Islet of Langerhans (tissue), 1 donor: ENCODE data around the gene ZNF791.
"Not testable (repeated sequence)": the region's sequence is repeated elsewhere in the genome, so short reads cannot be mapped to it uniquely, and the experiment has no call there.

Experiments
- FAIRE-seq: peaks from one replicate; lab custom pipeline; 2011; peaks lifted over from hg19 to GRCh38; lab: Jason Lieb, UNC

ZNF791 gene

DNA sequence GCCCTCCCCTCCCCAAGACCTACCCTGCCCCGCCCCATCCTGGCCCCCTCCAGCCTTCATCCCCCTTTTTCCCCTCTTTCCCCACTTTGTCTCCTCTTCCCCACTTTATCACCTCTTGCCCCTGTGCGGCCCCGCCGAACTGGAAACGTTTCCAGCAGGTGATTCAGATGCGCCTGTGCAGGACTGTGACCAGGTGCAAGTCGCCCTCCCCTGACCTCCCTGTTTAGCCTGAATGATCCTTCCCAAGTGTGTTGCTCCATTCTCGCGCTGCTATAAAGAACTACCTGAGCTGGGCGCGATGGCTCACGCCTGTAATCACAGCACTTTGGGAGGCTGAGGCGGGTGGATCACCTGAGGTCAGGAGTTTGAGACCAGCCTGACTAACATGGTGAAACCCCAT, 25.9 kb downstream of the ZNF791 start:
- FAIRE-seq = no peak

DNA sequence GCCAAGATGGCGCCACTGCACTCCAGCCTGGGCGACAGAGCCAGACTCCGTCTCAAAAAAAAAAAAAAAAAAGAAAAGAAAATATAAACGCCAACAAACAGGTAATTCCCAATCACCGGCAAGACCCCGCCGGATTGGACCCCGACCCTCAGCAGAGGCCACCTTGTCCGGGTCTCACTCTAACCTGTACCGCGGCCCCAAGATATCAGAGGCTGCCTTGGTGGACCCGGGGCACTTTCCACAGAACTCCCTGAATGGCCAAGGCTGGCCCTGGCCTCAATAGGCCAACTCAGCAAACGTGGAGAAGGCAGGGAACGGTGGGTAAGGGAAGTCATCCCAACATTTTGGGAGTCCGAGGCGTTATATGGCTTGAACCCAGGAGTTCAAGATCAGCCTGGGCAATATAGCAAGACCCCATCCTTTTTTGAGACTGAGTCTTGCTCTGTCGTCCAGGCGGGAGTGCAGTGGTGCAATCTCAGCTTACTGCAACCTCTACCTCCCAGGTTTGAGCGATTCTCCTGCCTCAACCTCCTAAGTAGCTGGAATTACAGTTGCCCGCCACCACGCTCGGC, 28.0 kb downstream of the ZNF791 start:
- no peak for FAIRE-seq

DNA sequence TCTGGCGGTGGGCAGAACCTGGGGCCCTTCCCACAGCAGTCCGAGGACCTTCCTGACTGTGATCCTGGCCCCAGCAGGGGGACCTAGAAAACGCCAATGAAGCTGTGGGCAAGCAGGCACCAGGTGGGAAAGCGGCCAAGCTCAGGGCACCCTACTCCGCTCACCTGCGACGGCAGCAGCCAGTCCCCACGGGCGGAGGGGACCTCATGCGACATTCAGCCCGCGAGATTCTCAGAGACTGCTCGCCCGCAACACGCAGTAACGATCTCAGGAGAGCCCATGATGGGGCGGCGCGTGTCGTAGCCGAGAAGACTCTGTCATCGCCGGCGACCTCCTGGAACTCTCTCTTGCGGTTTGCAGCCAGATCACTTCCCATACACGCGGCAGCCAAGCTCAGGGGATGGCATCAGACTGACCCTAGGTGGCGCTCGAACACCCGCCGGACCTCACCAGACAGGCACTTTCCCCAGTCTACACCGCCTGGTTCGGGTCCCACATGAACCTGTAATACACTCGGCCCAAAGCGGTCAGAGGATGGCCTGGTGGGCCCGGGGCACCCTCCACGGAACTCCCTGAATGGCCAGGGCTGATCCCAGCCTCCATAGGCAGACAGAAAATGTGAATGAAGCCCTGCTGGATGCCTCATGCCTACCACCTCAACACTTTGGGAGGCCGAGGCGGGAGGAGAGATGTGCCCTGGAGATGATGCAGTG, 29.3 kb downstream of the ZNF791 start:
- FAIRE-seq = no peak

DNA sequence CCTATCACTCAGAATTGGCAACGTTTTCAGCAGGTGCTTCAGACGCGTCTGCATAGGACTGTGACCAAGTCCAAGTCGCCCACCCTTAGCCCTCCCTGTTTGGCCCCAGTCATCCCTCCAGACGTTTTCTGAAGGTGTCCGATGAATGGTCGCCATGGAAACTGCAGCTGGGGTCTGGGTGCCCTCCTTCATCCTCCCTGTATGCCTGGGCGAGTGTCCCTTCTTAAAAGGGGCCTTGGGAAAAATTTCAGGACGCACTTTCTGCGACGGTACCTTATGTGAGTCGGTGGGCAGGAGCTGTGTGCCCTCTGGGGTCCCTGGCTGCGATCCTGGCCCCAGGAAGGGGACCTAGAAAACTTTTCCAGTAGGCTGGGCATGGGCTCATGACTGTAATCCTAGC, 30.7 kb downstream of the ZNF791 start:
- no peak for FAIRE-seq

DNA sequence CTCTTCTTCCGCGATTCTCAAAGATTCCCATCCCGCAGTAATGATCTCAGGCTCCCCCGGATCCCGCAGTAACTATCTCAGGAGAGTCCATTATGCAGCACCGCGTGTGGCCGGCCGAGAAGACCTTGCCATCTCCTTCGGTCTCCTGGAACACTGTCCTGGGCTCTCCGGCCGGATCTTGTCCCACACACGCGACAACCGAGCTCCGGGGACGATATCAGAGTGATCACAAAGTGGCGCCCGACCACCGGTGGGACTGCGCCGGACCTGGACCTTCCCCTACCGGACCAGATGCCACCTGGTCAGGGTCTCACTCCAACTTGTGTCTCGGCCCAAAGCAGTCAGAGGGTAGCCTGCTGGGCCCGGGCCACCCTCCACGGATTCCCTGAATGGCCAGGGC, 31.8 kb downstream of the ZNF791 start:
- no peak for FAIRE-seq

DNA sequence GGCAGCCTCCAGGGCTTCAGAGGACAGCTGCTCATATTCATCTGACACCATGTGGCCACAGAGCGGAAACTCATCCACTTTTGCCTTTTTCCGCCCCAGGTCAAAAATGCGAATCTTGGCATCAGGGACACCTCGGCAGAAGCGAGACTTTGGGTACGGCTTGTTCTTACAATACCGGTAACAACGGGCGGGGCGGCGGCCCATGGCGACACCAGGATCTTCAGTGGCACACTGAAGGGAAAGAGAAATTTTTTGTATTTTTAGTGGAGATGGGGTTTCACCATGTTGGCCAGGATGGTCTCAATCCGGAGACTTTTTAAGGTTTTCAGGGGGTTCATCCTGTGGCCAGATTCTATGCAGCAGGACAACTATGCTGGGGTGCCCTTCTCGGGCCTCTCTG, 33.0 kb downstream of the ZNF791 start:
- FAIRE-seq = not testable (repeated sequence)

DNA sequence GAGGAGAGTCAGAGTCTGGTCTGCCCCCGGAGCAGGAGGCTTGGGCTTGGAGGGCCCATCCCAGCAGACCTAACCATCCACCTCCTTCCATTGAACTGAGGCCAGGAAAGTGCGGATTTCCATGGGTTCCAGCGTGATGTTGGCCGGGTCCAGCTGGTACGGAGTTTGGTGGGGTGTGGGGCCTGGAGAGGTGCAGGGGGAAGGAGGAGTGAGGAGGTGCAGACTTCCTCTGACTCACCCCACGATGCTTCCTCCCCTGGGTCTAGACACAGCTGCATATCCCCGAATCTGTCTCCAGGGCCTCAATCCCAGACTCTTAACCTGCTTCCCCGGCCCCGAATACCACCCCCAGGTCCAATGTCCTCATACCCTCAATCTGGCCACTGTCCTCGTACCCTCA, 35.8 kb downstream of the ZNF791 start:
- FAIRE-seq = no peak

DNA sequence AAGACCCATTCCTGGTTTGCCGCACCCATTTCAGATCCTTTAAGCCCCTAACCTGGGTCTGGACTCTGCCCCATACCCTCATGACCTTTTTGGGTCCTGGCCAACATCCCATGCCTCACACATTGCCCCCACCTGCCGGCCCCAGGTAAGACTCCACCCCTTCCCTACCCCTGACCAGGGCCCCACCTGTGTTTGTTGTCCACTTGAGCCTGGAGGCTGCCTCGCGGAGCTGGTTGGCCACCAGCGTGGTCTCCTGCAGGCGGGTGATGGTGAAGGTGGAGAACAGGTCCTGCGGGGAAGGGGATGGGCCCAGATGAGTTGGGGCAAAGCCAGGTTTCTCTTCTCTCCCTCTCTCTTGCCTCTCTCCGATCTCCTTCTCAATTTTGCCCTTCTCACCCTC, 36.3 kb downstream of the ZNF791 start:
- FAIRE-seq = no peak

DNA sequence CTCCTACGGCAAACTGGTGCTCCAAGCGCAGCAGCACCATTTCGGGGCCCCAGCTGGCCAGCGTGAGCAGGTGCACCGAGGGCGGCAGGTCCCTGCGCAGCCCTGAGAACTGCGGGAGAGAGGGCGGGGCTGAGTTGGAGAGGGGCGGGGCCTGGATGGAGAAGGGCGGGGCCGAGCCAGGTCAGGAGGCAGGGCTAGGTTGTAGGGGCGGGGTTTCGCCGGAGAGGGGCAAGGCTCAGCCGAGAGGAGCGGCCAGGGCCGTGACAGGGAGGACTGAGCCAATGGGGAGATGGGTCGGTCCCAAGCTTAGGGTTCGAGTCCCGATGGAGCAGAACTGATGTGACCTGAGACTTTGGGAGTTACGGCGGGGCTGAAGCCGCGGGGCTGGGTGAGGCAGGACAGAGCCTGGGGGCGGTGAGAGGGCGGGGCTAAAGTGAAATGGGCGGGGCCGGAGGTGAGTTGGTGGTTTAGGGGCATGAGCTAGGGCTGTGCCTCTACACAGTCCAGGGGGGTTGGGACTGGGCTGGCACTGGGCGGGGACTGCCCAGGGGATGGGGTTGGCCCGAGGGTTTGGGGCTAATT, 36.9 kb downstream of the ZNF791 start:
- no peak for FAIRE-seq

DNA sequence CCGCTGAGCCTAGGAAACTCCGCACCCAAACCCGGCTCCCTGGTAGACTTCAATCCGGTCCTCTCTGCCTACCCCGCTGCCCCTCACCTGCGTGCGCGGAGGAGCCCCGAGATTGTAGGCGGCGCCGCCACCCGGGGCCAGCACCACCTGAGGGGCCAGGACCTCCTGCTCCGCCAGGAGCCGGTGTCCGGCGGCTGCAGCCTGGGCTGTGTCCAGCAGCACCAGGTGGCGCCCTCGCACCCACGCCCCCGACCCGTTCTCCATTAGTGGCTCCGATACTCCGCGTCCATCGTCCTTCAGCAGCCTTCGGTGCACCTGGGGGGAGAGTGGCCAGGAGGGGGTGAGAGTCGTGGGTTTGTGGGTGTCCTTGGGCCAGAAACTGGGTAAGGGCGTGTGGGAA, 37.4 kb downstream of the ZNF791 start:
- FAIRE-seq = no peak

DNA sequence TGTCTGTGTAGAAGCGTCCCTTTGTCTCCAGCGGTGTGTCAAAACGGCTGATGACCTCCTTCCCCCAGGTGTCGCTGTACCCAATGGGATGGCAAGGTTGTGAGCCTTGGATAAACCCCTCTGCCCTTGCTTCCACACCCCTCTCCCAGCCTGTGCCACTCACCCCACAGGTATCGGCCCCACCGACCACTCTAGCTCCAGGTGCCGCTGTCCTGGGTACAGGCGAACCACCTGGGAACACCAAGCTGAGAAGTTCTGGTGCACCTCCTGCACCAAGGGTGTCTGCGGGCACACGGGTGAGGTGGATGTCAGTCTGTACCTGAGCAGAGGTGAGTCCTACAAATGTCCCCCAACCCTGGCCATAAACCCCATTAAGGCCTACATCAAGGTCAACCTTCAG, 39.2 kb downstream of the ZNF791 start:
- FAIRE-seq = no peak

DNA sequence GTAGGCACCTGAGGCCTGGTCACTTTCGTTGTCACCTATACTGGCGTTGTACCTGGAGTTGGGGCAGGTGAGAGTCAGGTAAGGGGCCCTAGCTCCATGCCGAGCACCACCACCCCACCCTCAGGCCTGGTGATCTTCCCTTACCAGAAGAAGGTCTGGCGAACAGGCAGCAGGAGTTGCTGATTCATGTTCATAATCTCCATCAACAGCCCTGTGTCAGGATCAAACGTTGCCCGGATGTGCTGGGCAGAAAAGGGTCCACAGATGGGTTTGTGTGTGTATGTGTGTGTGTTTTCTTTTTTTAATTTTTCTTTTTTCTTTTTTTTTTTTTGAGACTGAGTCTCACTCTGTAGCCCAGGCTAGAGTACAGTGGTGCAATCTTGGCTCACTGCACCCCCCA, 41.5 kb downstream of the ZNF791 start:
- FAIRE-seq = no peak

DNA sequence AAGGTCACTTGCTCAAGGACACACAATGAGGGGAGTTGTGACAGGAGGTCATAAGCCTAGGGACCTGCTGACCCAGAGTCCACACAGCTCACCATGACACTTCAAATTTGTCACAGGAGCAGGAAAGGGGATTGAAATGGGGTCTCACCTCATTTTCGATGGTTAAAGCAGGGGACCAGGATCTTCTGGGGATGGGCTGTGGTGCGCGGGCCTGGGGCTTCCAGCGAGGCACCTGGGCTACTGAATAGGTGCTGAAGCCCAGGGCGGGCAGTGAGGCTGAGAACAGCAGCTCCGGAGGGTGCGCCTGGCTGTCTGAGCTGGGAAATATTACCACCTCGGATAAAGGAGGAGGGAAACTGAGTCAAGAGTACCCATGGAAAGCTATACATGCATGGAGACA, 44.8 kb downstream of the ZNF791 start:
- FAIRE-seq = no peak

DNA sequence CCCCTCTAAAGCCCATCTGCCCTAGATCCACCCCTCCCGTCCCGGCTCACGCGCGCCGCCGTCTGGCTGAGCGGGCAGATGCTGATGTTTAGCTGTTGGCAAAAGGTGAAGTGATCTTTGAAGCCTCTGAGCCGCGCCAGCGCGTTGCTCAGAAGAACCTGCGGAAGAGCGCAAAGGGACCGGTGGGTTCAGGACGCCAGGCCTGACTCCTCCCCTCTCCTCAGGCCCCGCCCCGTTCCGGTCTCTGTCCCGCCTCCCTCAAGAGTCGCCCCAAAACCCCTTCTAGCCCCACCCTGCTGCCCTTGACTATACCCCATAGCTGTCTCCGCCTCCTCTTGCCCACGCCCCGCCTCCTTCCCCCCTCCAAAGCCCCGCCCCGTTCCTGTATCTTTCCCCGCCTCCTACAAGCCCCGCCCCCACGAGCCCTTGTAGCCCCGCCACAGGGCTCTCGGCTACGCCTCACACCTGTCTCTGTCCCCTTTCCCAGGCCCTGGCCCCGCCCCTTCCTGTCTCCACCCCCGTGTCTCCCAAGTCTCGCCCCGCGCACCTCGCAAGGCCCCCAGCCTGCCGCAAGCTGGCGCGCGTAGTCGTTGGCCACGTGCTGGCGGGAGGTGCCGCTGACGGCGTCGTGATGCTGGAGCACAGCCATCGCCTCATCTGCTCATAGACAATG, 46.3 kb downstream of the ZNF791 start:
- no peak for FAIRE-seq

DNA sequence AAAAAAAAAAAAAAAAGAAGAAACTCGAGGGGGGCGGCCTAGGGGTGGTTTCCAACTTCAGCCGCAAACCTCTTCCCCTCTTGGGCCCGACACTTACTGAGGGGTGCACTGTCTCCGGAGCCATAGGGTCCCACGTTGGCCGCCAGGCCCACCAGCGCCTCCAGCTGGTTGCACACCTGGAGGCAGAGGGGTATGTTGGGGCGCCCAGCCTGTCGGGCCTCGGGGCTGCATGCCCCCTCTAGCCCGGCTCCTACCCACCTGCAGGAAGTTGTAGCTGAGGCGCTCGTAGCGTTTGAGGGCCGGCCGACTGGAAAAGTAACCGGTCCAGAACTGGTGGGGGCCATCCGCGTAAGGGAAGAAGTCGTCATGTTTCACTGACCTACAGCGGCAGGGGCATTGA, 47.2 kb downstream of the ZNF791 start:
- FAIRE-seq = no peak

DNA sequence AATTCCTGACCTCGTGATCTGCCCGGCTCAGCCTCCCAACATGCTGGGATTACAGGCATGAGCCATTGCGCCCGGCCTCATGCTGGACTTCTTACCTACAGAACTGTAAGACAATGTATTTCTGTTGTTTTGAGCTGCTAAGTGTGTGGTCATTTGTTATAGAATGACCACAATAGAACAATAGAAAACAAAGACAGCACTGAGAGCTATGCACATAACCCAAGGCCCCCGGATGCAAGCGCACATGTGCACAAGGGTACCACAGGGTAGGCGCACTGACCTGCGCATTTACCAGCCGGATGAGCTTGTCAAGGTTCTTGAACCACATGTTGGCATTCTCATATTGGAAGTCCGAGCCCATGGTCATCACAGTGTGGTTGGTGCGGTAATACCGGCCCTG, 50.3 kb downstream of the ZNF791 start:
- no peak for FAIRE-seq

DNA sequence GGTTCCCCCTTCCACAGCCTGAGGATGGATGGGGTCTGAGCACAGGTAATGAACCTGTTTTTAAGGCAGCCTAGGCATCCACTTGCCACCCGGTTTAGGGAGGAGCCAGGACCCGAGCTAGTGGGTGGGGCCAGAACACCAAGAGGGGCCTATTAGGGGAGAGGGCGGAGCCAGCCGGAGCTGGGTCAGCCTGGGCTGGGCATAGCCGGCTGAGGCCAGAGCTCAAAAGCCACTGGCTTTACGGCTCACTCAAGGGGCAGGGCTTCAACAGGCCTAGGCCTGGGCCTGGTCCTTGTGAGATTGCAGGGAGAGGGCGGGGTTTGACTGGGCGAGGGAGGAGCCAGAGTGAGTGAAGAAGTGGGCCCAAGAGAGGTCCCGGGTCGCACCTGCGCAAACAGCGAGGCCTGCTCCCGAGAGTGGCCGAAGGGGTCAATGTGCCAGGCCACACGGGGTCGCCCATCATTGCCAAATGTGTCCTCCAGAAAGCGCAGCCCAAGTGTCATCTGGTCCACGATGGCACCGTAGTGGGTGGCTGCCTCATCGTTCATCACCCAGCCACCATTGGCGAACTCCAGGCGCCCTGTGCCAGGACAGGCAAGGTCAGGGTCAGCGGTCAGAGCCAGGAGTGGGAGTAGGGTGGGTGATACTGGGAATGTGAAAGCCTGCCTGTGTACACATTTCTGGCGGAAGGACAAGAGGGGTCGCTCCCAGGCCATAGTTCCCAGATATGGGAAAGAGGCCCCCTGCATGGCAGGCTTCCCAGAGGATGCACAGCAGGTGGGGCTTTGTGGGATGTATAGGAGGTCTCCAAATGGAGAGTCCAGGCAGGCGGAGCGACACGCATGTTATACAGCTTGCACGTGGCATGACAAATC, 53.9 kb downstream of the ZNF791 start:
- no peak for FAIRE-seq

DNA sequence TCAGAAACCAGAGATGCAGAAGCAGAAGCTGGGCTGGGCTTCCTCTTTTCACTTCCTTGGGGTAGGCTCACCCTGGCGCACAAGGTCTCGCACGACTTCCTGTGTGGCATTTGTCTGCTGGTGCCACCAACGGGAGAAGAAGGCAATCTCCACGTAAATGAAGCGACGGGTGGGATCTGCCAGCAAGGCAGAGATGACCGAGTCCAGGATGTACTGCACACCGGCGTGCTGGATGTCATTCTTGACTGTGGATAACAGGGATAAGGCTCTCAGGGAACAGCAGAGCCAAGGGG, 54.5 kb downstream of the ZNF791 start:
- no peak for FAIRE-seq

DNA sequence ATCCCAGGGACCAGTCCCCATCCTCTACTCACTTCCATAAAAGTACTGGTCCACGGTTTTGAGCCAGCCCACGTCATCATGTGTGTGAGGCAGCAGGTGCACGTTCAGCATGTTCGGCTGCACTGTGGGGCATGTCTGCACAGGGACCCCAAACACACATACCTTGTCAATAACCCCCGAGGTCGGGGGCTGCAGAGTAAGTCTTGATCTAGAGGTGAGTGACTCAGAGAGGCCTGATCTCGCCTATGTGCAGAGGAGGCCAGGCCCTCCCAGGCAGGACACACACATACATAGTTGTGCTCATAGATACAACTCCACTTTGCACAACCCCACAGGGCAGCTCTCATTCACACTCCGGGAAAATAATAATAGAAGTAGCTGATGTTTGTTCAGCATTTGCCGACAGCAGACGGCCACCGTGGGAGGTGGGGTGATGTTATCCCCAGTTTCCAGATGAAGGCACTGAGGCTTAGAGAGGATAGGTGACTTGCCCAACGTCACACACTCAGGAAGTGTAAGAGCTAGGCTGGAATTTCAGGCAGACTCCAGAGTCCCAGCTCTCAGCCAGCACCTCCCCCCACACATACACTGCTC, 55.0 kb downstream of the ZNF791 start:
- FAIRE-seq = no peak

DNA sequence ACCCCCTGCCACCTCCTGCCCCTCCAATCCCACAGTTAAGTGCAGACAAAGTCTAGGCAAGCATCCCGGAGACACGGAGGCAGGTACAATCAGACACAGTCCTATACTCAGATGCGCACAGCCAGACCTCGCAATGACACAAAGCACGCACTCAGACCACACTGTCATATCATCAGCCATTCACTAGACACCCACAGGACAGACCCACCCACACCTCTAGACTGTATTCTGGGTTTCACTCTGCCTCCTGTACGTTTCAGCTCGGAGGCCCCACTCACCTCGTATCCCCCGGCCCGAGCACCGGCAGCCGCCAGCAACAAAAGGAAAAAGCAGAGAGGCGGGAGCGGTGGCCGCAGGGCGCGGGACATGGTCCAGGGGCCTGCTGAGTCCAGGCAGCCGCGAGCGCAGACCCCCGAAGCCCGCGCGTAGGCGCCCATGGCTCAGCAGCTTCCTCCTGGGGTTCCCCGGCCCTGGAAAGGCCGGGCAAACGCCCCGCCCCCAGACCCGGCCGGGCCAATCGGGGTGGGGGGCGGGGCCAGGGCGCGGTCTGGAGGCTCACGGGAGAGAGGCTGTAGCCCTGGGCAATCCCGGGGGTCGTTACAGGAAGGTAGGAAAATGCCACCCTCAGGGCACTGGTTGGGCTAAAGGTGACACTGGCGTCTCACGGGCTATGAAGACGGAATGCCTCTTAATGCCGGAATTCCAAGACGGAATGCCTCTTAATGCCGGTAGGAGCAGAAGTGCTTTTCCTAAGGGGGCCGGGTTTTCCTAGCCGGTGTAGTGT, 55.7 kb downstream of the ZNF791 start, which contains the start of the genes MAN2B1 and WDR83:
Gene MAN2B1, minus strand, starts transcription at position 478 of the 784 bp plus-strand sequence. Its CDS starts 41 bp downstream, at position 437.
Gene WDR83, plus strand, starts transcription at position 543 of the 784 bp plus-strand sequence. CDS start 2,984 bp downstream, outside the sequence.
- FAIRE-seq = no peak

DNA sequence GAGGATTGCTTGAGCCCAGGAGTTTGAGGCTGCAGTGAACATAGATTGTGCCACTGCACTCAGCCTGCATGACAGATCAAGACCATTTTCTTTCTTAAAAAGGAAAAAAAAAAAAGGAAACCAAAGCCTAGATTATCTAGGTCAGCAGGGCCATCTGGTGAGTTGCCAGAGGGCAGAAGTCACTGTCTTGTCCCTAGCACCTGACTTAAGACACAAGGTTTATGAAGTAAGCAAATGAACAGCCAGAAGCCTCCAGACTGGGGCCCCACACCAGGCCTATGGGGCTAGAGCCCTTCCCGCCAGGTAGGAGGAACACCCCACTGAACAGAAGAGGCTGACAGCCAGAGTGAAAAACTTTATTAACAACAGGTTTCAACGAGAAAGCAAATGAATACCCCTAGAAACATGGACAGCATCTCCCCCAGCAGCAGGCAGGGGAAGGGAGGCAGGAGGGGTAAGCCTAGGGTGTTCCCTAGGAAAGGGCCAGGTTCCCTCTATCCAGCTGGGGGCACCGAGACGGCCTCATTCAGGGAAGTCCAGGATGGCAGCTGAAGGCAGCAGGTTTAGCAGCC, 57.1 kb downstream of the ZNF791 start:
- FAIRE-seq = no peak
